ENCODE data around the gene AFF3. TPM values are rescaled to one million over a fixed set of nuclear protein-coding genes. Genes with fewer than 3 reads are reported as not detected.

AFF3 gene
- total RNA-seq, 2 experiments from 2014 or later, result 0.09 to 0.55 TPM

DNA sequence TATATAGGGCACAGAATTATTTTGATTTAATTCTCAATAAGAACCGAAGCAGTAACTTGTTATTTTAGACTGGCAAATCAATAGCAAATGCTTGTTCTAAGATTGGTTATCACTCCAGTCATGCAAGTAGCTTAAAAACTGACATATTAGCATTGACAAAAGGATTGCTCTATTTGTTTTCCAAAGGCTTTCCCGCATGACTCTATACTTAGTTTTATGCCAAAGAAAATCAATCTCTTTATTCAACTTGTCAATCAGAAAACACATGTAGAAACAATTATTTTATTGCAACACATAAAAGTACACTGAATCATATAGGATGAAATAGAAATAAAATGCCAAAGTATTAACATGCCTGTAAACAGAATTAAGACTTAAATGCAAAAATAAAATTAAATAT is 108.4 kb downstream of the AFF3 start:
- Mint-ChIP-seq H3K27me3 (peaks cover 4% of the 10 kb centered on the region), H3K9me3 (ENCODE audit: low read depth) (no peaks in the 10 kb centered on the region), H3K27ac (no peak overlapping the region), H3K4me3 (no peak overlapping the region), H3K4me1 (no peaks in the 10 kb centered on the region), H3K36me3 (no peaks in the 10 kb centered on the region)
- ATAC-seq, result no peak
- no peak for DNase-seq
- CTCF ChIA-PET, result no interaction called here

DNA sequence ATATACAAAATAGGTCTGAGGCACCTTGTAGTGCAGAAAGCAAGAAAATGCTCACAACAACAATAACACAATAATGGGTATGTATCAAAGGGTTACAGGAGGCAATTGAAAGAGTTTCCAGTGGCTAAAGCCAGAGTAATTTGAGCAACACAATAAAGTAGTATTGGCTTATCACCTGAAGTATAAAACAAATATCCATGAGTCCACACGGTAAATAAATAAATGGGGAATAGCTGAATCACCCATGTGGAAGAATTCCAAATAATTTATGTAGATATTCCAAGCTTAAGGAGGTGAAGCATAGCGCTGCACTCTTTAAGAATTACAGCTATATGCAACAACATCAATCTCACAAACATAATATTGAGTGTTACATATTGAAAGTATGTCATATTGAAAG is 110.8 kb downstream of the AFF3 start:
- Mint-ChIP-seq H3K4me3 (no peak overlapping the region), H3K27me3 (peaks cover 6% of the 10 kb centered on the region), H3K27ac (no peak overlapping the region), H3K36me3 (no peaks in the 10 kb centered on the region), H3K4me1 (no peaks in the 10 kb centered on the region), H3K9me3 (ENCODE audit: low read depth) (no peaks in the 10 kb centered on the region)
- no peak for ATAC-seq
- no peak for DNase-seq
- CTCF ChIA-PET, result no interaction called here

DNA sequence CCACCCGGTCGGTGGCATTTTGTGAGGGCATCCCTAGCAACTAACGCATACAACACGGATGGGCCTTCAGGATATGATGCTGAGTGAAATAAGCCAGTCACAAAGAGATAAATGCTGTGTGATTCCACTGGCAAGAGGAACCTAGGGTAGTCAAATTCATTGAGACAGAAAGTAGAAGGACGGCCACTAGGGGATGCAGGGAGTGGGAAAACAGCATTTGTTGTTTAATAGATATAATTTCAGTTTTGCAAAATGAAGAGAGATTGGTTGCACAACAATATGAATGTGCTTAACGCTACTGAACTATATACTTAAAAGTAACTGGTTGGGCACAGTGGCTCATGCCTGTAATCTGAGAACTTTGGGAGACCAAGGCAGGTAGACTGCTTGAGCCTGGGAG is 112.9 kb downstream of the AFF3 start:
- H3K27me3 Mint-ChIP-seq, result peaks cover 2% of the 10 kb centered on the region
- H3K4me3 Mint-ChIP-seq, result no peak overlapping the region
- DNase-seq, result no peak
- ATAC-seq, result no peak
- no peaks in the 10 kb centered on the region for H3K9me3 Mint-ChIP-seq (ENCODE audit: low read depth)
- no peak overlapping the region for H3K27ac Mint-ChIP-seq
- CTCF ChIA-PET, result no interaction called here
- no peaks in the 10 kb centered on the region for H3K4me1 Mint-ChIP-seq
- no peaks in the 10 kb centered on the region for H3K36me3 Mint-ChIP-seq

DNA sequence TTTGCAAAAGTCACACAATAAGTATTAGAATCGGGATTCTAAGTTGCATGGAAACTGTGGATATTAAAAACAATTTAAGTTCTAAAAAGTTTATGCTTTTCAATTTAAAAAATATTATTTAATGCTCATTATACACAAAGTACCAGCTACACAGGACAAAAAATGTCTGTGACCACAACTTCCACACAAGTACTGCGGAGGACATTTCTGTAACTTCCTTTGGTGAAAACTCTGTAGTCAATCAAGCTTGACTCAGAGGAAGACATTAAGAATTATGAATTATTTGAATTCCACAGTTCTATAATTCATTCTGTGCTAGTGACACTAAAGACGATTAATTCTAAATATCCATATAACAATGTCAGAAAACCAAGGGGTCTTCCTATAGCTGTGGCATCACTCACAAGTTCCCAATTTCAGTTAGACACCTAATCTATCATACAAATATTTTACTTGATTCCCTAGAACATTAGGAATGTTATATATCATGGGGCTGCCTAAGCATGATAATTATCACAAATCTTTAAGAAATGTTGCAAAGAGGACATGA is 120.5 kb downstream of the AFF3 start:
- H3K27ac Mint-ChIP-seq, result no peak overlapping the region
- ATAC-seq, result no peak
- H3K4me3 Mint-ChIP-seq, result no peak overlapping the region

DNA sequence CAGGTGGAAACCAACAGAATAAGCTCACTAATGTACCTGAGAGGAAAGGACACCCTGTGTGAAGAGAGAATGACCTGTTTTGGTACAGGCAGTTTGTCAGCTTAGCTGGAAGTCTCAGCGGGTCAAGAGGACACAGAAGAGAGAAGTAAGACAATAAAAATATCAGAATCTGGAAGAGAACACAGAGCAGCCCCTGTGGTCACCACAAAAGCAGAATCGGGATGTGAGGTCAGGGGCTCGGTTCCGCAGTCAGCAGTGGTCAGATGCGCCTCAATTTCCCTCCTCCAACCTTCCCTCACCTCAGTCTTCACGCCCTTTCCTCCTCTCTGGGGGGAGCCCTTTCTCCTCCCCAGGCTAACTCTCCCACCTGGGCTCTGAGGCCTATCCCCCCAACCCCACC is 122.9 kb downstream of the AFF3 start:
- Mint-ChIP-seq H3K4me1 (no peaks in the 10 kb centered on the region), H3K27me3 (no peaks in the 10 kb centered on the region), H3K4me3 (no peak overlapping the region), H3K9me3 (ENCODE audit: low read depth) (no peaks in the 10 kb centered on the region), H3K36me3 (no peaks in the 10 kb centered on the region), H3K27ac (no peak overlapping the region)
- DNase-seq (no peak), ATAC-seq (no peak)
- CTCF ChIA-PET, result no interaction called here

More for the DNA sequence above, 120.5 kb downstream of the AFF3 start:
- Mint-ChIP-seq H3K4me1 (no peaks in the 10 kb centered on the region), H3K9me3 (ENCODE audit: low read depth) (no peaks in the 10 kb centered on the region), H3K27me3 (no peaks in the 10 kb centered on the region), H3K36me3 (no peaks in the 10 kb centered on the region)
- no peak for DNase-seq
- CTCF ChIA-PET, result no interaction called here

DNA sequence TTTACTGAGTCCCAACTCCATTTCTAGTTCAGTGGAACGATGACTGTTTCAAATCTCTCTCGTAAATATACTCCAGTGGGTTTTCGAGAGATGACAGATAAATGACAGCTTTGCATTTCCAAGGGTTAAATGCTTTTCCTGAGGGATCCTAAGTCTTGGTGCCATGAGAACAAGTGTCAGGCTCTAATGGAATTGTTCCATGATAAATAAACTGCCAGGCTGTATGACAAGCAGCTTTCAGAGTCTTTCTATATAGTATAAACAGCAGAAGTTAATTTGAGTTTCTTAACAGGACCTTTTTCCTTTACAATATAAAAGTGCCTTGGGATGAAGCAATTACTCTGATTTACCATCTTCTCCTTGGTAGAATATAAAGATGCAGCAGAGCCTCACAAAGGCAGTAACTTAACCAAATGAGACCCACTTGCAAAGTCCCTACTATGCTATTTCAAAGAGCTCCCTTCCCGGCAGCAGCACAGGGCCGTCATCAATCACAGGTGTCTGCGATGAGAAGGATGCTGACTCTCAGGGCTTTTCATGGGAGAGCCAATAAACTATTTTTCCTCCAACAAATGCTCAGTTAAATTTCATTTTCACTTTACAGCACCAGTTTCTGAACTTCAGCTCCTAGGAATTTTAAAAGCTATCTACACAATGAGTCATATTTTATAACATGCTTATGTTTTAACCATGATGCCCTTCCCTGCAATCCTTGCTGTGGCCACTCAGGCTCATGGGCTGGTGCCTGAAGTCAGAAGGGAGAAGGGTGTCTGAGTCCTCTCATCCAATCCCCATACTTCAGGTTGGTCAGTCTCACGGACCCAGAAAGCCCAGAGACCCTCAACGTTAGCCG is 123.8 kb downstream of the AFF3 start:
- Mint-ChIP-seq H3K4me1 (no peaks in the 10 kb centered on the region), H3K9me3 (ENCODE audit: low read depth) (no peaks in the 10 kb centered on the region), H3K27me3 (no peaks in the 10 kb centered on the region), H3K4me3 (no peak overlapping the region), H3K36me3 (no peaks in the 10 kb centered on the region), H3K27ac (no peak overlapping the region)
- no peak for DNase-seq
- ATAC-seq, result no peak
- CTCF ChIA-PET, result no interaction called here

DNA sequence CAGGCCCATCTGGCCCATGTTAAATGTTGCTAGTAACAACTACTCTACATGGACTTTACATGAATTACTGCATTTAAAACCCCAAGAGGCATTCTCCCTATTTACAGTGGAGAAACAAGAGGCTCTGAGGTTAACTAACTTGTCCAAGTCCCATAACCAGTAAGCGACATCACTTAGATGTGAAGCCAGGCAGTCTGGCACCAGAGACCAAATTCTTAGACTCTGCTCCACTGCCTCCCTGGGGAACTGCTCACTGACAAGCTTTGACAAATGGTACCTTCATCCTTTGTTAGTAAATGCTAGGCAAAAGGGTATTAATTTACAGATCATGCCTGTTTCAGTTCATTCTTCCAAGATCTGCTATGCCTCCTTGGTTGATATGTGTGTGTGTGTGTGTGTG is 124.8 kb downstream of the AFF3 start:
- Mint-ChIP-seq H3K9me3 (ENCODE audit: low read depth) (no peaks in the 10 kb centered on the region), H3K36me3 (no peaks in the 10 kb centered on the region), H3K27me3 (no peaks in the 10 kb centered on the region), H3K27ac (no peak overlapping the region), H3K4me3 (no peak overlapping the region), H3K4me1 (no peaks in the 10 kb centered on the region)
- no peak for DNase-seq
- ATAC-seq, result no peak
- CTCF ChIA-PET, result no interaction called here

DNA sequence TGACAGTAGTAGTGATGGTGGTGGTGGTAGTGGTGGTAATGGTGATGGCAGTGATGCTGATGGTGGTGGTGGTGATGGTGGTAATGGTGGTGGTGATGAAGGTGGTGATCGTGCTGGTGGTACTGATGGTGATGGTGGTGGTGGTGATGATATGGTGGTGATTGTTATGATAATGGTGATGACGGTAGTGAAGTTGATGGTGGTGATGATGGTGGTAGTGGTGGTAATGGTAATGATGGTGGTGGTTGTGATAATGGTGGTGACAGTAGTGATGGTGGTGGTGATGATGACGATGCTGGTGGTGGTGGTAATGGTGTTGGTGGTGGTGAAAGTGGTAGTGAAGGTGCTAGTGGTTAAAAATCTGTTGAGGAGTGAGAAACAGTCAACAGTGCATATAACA is 125.6 kb downstream of the AFF3 start:
- CTCF ChIA-PET, result no interaction called here
- no peak for ATAC-seq
- Mint-ChIP-seq H3K4me1 (no peaks in the 10 kb centered on the region), H3K9me3 (ENCODE audit: low read depth) (no peaks in the 10 kb centered on the region), H3K27ac (no peak overlapping the region), H3K27me3 (no peaks in the 10 kb centered on the region), H3K4me3 (no peak overlapping the region), H3K36me3 (no peaks in the 10 kb centered on the region)
- no peak for DNase-seq

DNA sequence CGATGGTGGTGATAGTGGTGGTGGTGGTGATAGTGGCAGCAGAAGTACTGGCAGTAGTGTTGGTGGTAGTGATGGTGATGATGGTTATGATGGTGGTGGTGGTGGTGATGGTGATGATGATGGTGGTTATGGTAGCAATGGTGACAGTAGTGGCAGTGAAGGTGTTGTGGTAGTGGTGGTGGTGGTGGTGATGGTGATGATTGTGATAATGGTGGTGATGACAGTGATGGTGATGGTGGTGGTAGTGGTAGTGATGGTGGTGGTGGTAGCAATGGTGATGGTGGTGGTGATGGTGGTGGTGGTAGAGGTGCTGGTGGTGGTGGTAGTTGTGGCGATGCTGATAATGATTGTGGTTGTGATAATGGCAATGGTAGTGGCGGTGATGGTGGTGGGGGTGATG is 126.5 kb downstream of the AFF3 start:
- Mint-ChIP-seq H3K27ac (no peak overlapping the region), H3K36me3 (no peaks in the 10 kb centered on the region), H3K4me1 (no peaks in the 10 kb centered on the region), H3K4me3 (no peak overlapping the region), H3K27me3 (no peaks in the 10 kb centered on the region), H3K9me3 (ENCODE audit: low read depth) (no peaks in the 10 kb centered on the region)
- DNase-seq (no peak), ATAC-seq (no peak)
- CTCF ChIA-PET, result no interaction called here

DNA sequence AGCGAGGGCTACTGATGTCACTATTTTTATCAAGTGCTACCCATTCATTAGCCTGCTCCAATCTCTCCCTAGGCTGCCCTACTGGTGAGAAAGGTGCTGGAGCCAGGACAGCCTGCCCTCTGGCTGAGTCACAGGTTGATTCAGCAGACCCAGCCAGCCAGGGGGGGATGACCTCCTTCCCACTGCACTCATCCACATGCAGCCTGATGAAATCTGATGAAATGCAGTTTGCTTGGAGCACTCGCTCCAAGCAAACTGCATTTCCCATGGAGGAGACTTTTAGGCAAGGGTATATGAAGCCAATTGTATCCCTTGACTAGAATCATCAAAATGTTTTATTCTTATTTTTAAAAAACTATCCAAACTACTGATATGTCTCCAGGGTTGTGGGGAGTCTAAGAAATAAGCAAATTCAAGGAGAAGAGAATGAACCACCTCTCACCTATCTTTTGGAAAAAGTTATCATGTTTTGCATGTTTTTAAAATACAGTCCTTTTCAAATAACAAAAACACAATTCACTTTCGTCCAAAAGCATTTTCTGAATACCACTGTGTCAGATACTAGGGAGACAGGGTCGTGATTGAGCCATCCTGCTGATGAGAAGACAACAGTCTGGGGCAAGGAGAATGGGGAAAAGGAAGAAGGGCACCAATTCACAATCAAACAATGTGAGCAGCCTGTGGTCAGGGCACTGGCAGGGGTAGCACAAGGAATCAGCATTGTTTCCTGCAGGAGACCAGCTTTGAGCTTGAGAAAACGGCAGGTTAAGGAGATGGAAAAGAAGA is 128.3 kb downstream of the AFF3 start:
- H3K9me3 Mint-ChIP-seq (ENCODE audit: low read depth), result no peaks in the 10 kb centered on the region
- H3K4me1 Mint-ChIP-seq, result no peaks in the 10 kb centered on the region
- ATAC-seq (no peak), DNase-seq (no peak)
- peaks cover 2% of the 10 kb centered on the region for H3K27me3 Mint-ChIP-seq
- CTCF ChIA-PET, result no interaction called here
- no peaks in the 10 kb centered on the region for H3K36me3 Mint-ChIP-seq
- no peak overlapping the region for H3K27ac Mint-ChIP-seq
- no peak overlapping the region for H3K4me3 Mint-ChIP-seq

DNA sequence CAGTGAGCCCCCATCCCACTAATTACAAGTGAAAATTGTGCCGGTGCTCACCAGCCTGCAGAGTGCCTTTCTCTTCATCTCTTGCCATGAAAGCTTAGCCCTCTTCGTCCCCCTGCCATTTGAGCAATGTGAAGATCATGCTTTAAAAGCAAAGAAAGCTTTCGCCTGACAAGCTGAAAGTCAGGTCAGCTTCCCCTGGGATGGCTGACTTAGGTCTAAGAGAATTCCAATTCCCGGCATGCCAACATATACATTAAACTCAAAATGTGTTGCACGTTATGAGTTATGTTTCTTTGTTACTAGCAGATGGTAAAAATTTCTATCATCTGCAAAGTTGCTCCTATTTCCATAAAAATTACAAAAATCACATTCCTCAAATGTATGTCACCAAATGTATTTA is 129.8 kb downstream of the AFF3 start:
- CTCF ChIA-PET, result no interaction called here
- no peak overlapping the region for H3K27ac Mint-ChIP-seq
- no peak for ATAC-seq
- no peaks in the 10 kb centered on the region for H3K9me3 Mint-ChIP-seq (ENCODE audit: low read depth)
- H3K4me1 Mint-ChIP-seq, result no peaks in the 10 kb centered on the region
- DNase-seq, result no peak
- H3K4me3 Mint-ChIP-seq, result no peak overlapping the region
- peaks cover 2% of the 10 kb centered on the region for H3K27me3 Mint-ChIP-seq
- H3K36me3 Mint-ChIP-seq, result no peaks in the 10 kb centered on the region

DNA sequence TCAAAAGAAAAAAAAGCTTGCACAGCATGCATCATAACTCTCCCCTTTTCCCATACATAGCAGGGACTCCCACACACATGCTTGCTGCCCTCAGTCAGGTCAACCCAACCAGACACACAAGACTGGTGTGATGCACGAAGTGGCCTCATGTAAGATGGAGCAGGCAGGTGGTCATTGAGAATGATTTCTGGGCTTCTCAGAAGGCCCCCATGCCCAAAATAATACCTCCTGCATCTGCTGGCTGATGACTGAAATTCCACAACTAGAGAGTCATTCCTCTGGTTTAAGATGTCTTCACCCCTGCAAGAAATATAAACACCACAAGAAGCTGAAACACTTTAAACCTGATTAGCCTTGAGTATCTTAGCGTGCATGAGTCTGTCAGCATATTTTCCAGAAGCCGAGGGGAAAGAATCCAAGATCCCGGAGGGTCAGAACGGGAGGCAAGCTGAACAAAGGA is 131.1 kb downstream of the AFF3 start:
- no peak overlapping the region for H3K4me3 Mint-ChIP-seq
- no peak for ATAC-seq

DNA sequence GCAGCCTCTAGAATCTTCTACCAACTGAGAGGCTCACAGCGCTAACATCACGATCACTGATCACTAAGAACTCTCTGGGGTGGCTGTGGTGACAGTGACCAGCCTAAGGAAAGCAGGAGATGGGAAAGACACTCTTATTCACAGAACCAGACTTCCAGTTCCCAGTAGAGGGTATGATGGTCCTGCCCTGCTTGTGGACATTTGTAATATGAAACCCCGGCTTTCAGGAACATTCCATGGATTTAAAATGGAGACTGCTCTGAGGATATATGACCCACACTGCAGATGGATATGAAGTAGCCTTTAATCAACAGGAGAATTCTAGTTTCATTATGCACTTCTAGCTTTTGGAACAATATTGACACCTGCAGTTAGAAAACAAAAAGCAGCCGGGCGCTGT is 131.8 kb downstream of the AFF3 start:
- DNase-seq (no peak), ATAC-seq (no peak)
- Mint-ChIP-seq H3K4me1 (no peaks in the 10 kb centered on the region), H3K27ac (no peak overlapping the region), H3K9me3 (ENCODE audit: low read depth) (no peaks in the 10 kb centered on the region), H3K36me3 (no peaks in the 10 kb centered on the region), H3K27me3 (peaks cover 2% of the 10 kb centered on the region), H3K4me3 (no peak overlapping the region)
- CTCF ChIA-PET, result no interaction called here

More for the DNA sequence above, 131.1 kb downstream of the AFF3 start:
- H3K9me3 Mint-ChIP-seq (ENCODE audit: low read depth), result no peaks in the 10 kb centered on the region
- peaks cover 2% of the 10 kb centered on the region for H3K27me3 Mint-ChIP-seq
- CTCF ChIA-PET, result interaction anchor here (0.6 kb wide), 1 partner anchor 569 kb away, joined by 6 read pairs; no protein-coding TSS in a partner anchor
- DNase-seq, result no peak
- no peaks in the 10 kb centered on the region for H3K4me1 Mint-ChIP-seq
- no peaks in the 10 kb centered on the region for H3K36me3 Mint-ChIP-seq
- no peak overlapping the region for H3K27ac Mint-ChIP-seq

DNA sequence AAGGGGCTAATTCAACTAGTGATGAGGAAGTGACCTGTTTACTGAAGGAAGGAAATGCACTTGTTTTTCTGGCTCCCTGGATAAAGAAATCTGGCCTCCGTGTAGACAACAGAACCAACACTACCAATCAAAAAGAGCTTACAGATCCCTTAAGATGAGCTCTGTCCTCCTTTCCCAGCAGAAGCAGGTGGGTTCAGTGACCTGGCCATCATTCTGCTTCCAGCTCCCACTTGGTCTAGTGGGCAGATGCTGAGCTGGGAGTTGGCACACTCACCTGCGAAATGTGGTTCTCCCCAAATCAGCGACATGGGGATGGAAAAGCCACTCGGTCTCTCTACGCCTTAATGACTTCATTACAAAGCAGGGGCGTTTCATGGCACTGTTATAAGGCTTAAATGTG is 132.6 kb downstream of the AFF3 start:
- CTCF ChIA-PET, result no interaction called here

More for the DNA sequence above, 132.6 kb downstream of the AFF3 start:
- H3K36me3 Mint-ChIP-seq, result no peaks in the 10 kb centered on the region
- no peaks in the 10 kb centered on the region for H3K4me1 Mint-ChIP-seq
- ATAC-seq, result no peak
- no peak overlapping the region for H3K27ac Mint-ChIP-seq
- H3K4me3 Mint-ChIP-seq, result no peak overlapping the region
- H3K9me3 Mint-ChIP-seq (ENCODE audit: low read depth), result no peaks in the 10 kb centered on the region
- no peak for DNase-seq
- peaks cover 11% of the 10 kb centered on the region for H3K27me3 Mint-ChIP-seq
